ENCODE results near the gene POU2F1. TPM values are rescaled to one million over a fixed set of nuclear protein-coding genes. Genes with fewer than 3 reads are reported as not detected.
A peak's percentile ranks its signal among the peaks of the same experiment; 100 is the strongest.

POU2F1 gene
- total RNA-seq, 4 donors from 2014 or later, result 8.7 to 34.0 (median 9.6) TPM

- TF ChIP-seq POLR2A (IDR thresholded peaks at IDR 0.05), result no peak
- TF ChIP-seq, protein P1, sequence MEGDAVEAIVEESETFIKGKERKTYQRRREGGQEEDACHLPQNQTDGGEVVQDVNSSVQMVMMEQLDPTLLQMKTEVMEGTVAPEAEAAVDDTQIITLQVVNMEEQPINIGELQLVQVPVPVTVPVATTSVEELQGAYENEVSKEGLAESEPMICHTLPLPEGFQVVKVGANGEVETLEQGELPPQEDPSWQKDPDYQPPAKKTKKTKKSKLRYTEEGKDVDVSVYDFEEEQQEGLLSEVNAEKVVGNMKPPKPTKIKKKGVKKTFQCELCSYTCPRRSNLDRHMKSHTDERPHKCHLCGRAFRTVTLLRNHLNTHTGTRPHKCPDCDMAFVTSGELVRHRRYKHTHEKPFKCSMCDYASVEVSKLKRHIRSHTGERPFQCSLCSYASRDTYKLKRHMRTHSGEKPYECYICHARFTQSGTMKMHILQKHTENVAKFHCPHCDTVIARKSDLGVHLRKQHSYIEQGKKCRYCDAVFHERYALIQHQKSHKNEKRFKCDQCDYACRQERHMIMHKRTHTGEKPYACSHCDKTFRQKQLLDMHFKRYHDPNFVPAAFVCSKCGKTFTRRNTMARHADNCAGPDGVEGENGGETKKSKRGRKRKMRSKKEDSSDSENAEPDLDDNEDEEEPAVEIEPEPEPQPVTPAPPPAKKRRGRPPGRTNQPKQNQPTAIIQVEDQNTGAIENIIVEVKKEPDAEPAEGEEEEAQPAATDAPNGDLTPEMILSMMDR (IDR thresholded peaks at IDR 0.05), result no peak
- H3K4me3 ChIP-seq (ENCODE audit: low read depth, poor library complexity, severe bottlenecking), result no peak overlapping the region
- intact Hi-C loops (cut with DNase I; ENCODE audit: low total_unique reads), result loop anchor here (5.0 kb wide), 2 partner anchors 176 to 376 kb away; no protein-coding TSS in a partner anchor
- 86 to 88% methylated on average over 8 to 9 of the region's 9 CpGs for WGBS, 2 donors
- DNase-seq (ENCODE audit: low spot score in 2 of 2), result peak in 1 of 2 donors; percentile 42
Measured at GRCh38 chr1:167442854-167443565, 222.3 kb downstream of the POU2F1 start.

GRCh38 chr1:167443757-167444156 is 223.1 kb downstream of the POU2F1 start:
- TF ChIP-seq, protein P1 (IDR thresholded peaks at IDR 0.05), result no peak
- TF ChIP-seq POLR2A (IDR thresholded peaks at IDR 0.05), result no peak
- WGBS, 2 donors, result 83 to 86% methylated on average over 5 of the region's 5 CpGs
- H3K4me3 ChIP-seq (ENCODE audit: low read depth, poor library complexity, severe bottlenecking), result no peak overlapping the region
- intact Hi-C loops (cut with DNase I; ENCODE audit: low total_unique reads), result loop anchor here (5.0 kb wide), 2 partner anchors 176 to 376 kb away; no protein-coding TSS in a partner anchor
- DNase-seq (ENCODE audit: low spot score in 2 of 2), result peak in 1 of 2 donors; percentile 17

GRCh38 chr1:167446966-167447365 is 226.3 kb downstream of the POU2F1 start:
- DNase-seq (ENCODE audit: low spot score in 2 of 2), result no peak
- intact Hi-C loops (cut with DNase I; ENCODE audit: low total_unique reads), result no loop called here
- TF ChIP-seq, protein P1 (IDR thresholded peaks at IDR 0.05), result no peak
- TF ChIP-seq POLR2A (IDR thresholded peaks at IDR 0.05), result no peak
- no peak overlapping the region for H3K4me3 ChIP-seq (ENCODE audit: low read depth, poor library complexity, severe bottlenecking)
- 73 to 76% methylated on average over 3 of the region's 3 CpGs for WGBS, 2 donors

- 25 to 40% methylated on average over 10 of the region's 10 CpGs for WGBS, 2 donors
- DNase-seq (ENCODE audit: low spot score in 2 of 2), result peak in 1 of 2 donors; percentile 84
- TF ChIP-seq, protein P1 (IDR thresholded peaks at IDR 0.05), result no peak
- TF ChIP-seq POLR2A (IDR thresholded peaks at IDR 0.05), result no peak
Measured at GRCh38 chr1:167447521-167448136, 226.9 kb downstream of the POU2F1 start.

GRCh38 chr1:167450843-167451242 is 230.2 kb downstream of the POU2F1 start:
- no peak overlapping the region for H3K4me3 ChIP-seq (ENCODE audit: low read depth, poor library complexity, severe bottlenecking)
- intact Hi-C loops (cut with DNase I; ENCODE audit: low total_unique reads), result no loop called here
- TF ChIP-seq POLR2A (IDR thresholded peaks at IDR 0.05), result no peak
- TF ChIP-seq, protein P1 (IDR thresholded peaks at IDR 0.05), result no peak
- 82 to 90% methylated on average over 5 of the region's 5 CpGs for WGBS, 2 donors
- DNase-seq (ENCODE audit: low spot score in 2 of 2), result peak in 1 of 2 donors; percentile 65

More at GRCh38 chr1:167447521-167448136, 226.9 kb downstream of the POU2F1 start:
- intact Hi-C loops (cut with DNase I; ENCODE audit: low total_unique reads), result no loop called here
- no peak overlapping the region for H3K4me3 ChIP-seq (ENCODE audit: low read depth, poor library complexity, severe bottlenecking)

Data from lower leg skin (tissue), 4 donors.